Measurements from ENCODE around the gene FOXC2. TPM values are rescaled to one million over a fixed set of nuclear protein-coding genes. Genes with fewer than 3 reads are reported as not detected.

The FOXC2 gene
- total RNA-seq, 1 donor from 2014 or later: 57.2 TPM

- H3K36me3 ChIP-seq: no peaks in the 10 kb centered on the region
- no peak overlapping the region for H3K27ac ChIP-seq
- peak overlapping the region in 1 of 2 donors; percentile 33 for H3K4me3 ChIP-seq
- TF ChIP-seq CTCF (IDR thresholded peaks at IDR 0.05): no peak
- peaks cover 0 to 8% of the 10 kb centered on the region in 2 donors for H3K4me1 ChIP-seq
- peaks cover 9% of the 10 kb centered on the region for H3K27me3 ChIP-seq
- intact Hi-C loops (cut with DNase I): loop anchor here (1.0 kb wide), 1 partner anchor 448 kb away; no protein-coding TSS in a partner anchor
- no peak for DNase-seq (ENCODE audit: low spot score in 2 of 2)
- no peaks in the 10 kb centered on the region for H3K9me3 ChIP-seq
Observed at GRCh38 chr16:86520317-86521210, 46.1 kb upstream of the FOXC2 start.

- H3K27ac ChIP-seq: no peak overlapping the region
- no peaks in the 10 kb centered on the region for H3K36me3 ChIP-seq
- no peak for TF ChIP-seq CTCF (IDR thresholded peaks at IDR 0.05)
- intact Hi-C loops (cut with DNase I): no loop called here
- H3K4me3 ChIP-seq: no peak overlapping the region
- no peak for DNase-seq (ENCODE audit: low spot score in 2 of 2)
- H3K4me1 ChIP-seq: peaks cover 0 to 4% of the 10 kb centered on the region in 2 donors
- H3K9me3 ChIP-seq: no peaks in the 10 kb centered on the region
- H3K27me3 ChIP-seq: no peaks in the 10 kb centered on the region
Observed at GRCh38 chr16:86521236-86522197, 45.1 kb upstream of the FOXC2 start.

- H3K4me3 ChIP-seq: no peak overlapping the region
- H3K27me3 ChIP-seq: no peaks in the 10 kb centered on the region
- no peak for TF ChIP-seq CTCF (IDR thresholded peaks at IDR 0.05)
- H3K9me3 ChIP-seq: no peaks in the 10 kb centered on the region
- no peak overlapping the region for H3K27ac ChIP-seq
- no peaks in the 10 kb centered on the region for H3K36me3 ChIP-seq
- DNase-seq (ENCODE audit: low spot score in 2 of 2): no peak
- intact Hi-C loops (cut with DNase I): no loop called here
- H3K4me1 ChIP-seq: peaks cover 0 to 4% of the 10 kb centered on the region in 2 donors
Observed at GRCh38 chr16:86522634-86523033, 44.0 kb upstream of the FOXC2 start.

- DNase-seq (ENCODE audit: low spot score in 2 of 2): no peak
- peaks cover 0 to 4% of the 10 kb centered on the region in 2 donors for H3K4me1 ChIP-seq
- no peaks in the 10 kb centered on the region for H3K9me3 ChIP-seq
- no peak for TF ChIP-seq CTCF (IDR thresholded peaks at IDR 0.05)
- H3K4me3 ChIP-seq: no peak overlapping the region
- no peaks in the 10 kb centered on the region for H3K36me3 ChIP-seq
- intact Hi-C loops (cut with DNase I): no loop called here
- no peak overlapping the region for H3K27ac ChIP-seq
- no peaks in the 10 kb centered on the region for H3K27me3 ChIP-seq
Observed at GRCh38 chr16:86523166-86523740, 43.4 kb upstream of the FOXC2 start.

- H3K36me3 ChIP-seq: no peaks in the 10 kb centered on the region
- no peak for DNase-seq (ENCODE audit: low spot score in 2 of 2)
- intact Hi-C loops (cut with DNase I): no loop called here
Observed at GRCh38 chr16:86524029-86524428, 42.6 kb upstream of the FOXC2 start.

More at GRCh38 chr16:86524029-86524428, 42.6 kb upstream of the FOXC2 start:
- H3K4me1 ChIP-seq: peaks cover 0 to 4% of the 10 kb centered on the region in 2 donors
- no peaks in the 10 kb centered on the region for H3K27me3 ChIP-seq
- H3K9me3 ChIP-seq: no peaks in the 10 kb centered on the region
- no peak for TF ChIP-seq CTCF (IDR thresholded peaks at IDR 0.05)
- H3K4me3 ChIP-seq: no peak overlapping the region
- H3K27ac ChIP-seq: no peak overlapping the region

All from ascending aorta (tissue), 2 donors.